Measurements from ENCODE around the gene ITGA5. TPM values are rescaled to one million over a fixed set of nuclear protein-coding genes. Genes with fewer than 3 reads are reported as not detected.

Gene ITGA5
- total RNA-seq, 4 donors from 2014 or later: 37.7 to 217 (median 73.0) TPM

DNA sequence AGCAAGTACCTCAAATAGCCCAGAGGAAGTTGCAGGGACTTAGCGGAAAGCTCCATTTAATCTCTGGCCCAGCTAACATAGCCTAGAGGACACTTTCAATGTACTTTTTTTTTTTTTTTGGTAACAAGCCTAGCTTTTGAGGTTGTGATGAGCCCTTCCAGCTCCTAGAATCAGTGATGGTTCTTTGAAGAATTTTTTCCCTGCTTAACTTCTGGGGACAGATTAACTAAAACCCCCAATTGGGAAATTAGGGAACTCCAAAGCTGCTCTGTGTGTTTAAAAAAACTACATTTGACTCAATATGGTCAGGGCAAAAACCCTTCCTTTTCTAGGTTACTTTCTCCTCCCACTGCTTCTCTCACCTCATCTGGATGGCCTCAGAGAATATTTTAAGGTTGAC is 23.9 kb upstream of the ITGA5 start:
- WGBS, 2 donors (ENCODE audit: low coverage in 1 of 2): 63 to 87% methylated on average over 1 of the region's 1 CpG
- DNase-seq: no peak
- H3K9me3 ChIP-seq: no peaks in the 10 kb centered on the region
- in situ Hi-C loops (cut with MboI; ENCODE audit: low pct_ligation_motif_present in 1 of 4, low pct_unique_long_range_greater_than_20kb in 1 of 4, low sequenced_read_pairs in 3 of 4) (loop anchor here in 1 of 4 donors (5.0 kb wide), 1 partner anchor 46 kb away; no protein-coding TSS in a partner anchor), intact Hi-C loops (cut with DNase I; ENCODE audit: low total_unique reads) (no loop called here)
- H3K4me1 ChIP-seq: peaks cover 4 to 34% (median 6%) of the 10 kb centered on the region in 4 donors
- no peak for TF ChIP-seq POLR2A (IDR thresholded peaks at IDR 0.05)
- TF ChIP-seq POLR2AphosphoS5 (IDR thresholded peaks at IDR 0.05): no peak
- TF ChIP-seq, protein P1, sequence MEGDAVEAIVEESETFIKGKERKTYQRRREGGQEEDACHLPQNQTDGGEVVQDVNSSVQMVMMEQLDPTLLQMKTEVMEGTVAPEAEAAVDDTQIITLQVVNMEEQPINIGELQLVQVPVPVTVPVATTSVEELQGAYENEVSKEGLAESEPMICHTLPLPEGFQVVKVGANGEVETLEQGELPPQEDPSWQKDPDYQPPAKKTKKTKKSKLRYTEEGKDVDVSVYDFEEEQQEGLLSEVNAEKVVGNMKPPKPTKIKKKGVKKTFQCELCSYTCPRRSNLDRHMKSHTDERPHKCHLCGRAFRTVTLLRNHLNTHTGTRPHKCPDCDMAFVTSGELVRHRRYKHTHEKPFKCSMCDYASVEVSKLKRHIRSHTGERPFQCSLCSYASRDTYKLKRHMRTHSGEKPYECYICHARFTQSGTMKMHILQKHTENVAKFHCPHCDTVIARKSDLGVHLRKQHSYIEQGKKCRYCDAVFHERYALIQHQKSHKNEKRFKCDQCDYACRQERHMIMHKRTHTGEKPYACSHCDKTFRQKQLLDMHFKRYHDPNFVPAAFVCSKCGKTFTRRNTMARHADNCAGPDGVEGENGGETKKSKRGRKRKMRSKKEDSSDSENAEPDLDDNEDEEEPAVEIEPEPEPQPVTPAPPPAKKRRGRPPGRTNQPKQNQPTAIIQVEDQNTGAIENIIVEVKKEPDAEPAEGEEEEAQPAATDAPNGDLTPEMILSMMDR (IDR thresholded peaks at IDR 0.05): no peak
- TF ChIP-seq EP300 (IDR thresholded peaks at IDR 0.05; ENCODE audit: low read depth): no peak
- no peaks in the 10 kb centered on the region for H3K27me3 ChIP-seq
- no peaks in the 10 kb centered on the region for H3K36me3 ChIP-seq
- no peak overlapping the region for H3K4me3 ChIP-seq
- H3K27ac ChIP-seq: no peak overlapping the region

- no peak for DNase-seq
- Histone ChIP-seq H3K36me3 (no peaks in the 10 kb centered on the region), H3K9me3 (no peaks in the 10 kb centered on the region), H3K27ac (no peak overlapping the region), H3K4me3 (no peak overlapping the region), H3K4me1 (peaks cover 4 to 34% (median 6%) of the 10 kb centered on the region in 4 donors), H3K27me3 (no peaks in the 10 kb centered on the region)
- in situ Hi-C loops (cut with MboI; ENCODE audit: low pct_ligation_motif_present in 1 of 4, low pct_unique_long_range_greater_than_20kb in 1 of 4, low sequenced_read_pairs in 3 of 4): loop anchor here in 1 of 4 donors (5.0 kb wide), 1 partner anchor 45 kb away; no protein-coding TSS in a partner anchor
- intact Hi-C loops (cut with DNase I; ENCODE audit: low total_unique reads): no loop called here
- TF ChIP-seq, protein P1 (IDR thresholded peaks at IDR 0.05): no peak
- TF ChIP-seq POLR2AphosphoS5 (IDR thresholded peaks at IDR 0.05): no peak
- TF ChIP-seq EP300 (IDR thresholded peaks at IDR 0.05; ENCODE audit: low read depth): no peak
- TF ChIP-seq POLR2A (IDR thresholded peaks at IDR 0.05): no peak
- 15 to 35% methylated on average over 2 of the region's 2 CpGs for WGBS, 2 donors (ENCODE audit: low coverage in 1 of 2)
Measured at GRCh38 chr12:54442099-54442498, 23.0 kb upstream of the ITGA5 start.

GRCh38 chr12:54439521-54440255 is 20.6 kb upstream of the ITGA5 start:
- in situ Hi-C loops (cut with MboI; ENCODE audit: low pct_ligation_motif_present in 1 of 4, low pct_unique_long_range_greater_than_20kb in 1 of 4, low sequenced_read_pairs in 3 of 4): loop anchor here in 3 of 4 donors (5.0 kb wide), 2 partner anchors 37 to 42 kb away; no protein-coding TSS in a partner anchor
- Histone ChIP-seq H3K27ac (peak overlapping the region in 3 of 4 donors; percentile 11 to 39 (median 16)), H3K36me3 (no peaks in the 10 kb centered on the region), H3K4me3 (no peak overlapping the region), H3K9me3 (no peaks in the 10 kb centered on the region), H3K27me3 (no peaks in the 10 kb centered on the region), H3K4me1 (peaks cover 4 to 30% (median 6%) of the 10 kb centered on the region in 4 donors)
- no peak for DNase-seq
- intact Hi-C loops (cut with DNase I; ENCODE audit: low total_unique reads): no loop called here
- 47 to 52% methylated on average over 6 to 10 of the region's 10 CpGs for WGBS, 2 donors (ENCODE audit: low coverage in 1 of 2)
- TF ChIP-seq POLR2AphosphoS5 (IDR thresholded peaks at IDR 0.05): no peak
- TF ChIP-seq EP300 (IDR thresholded peaks at IDR 0.05; ENCODE audit: low read depth): no peak
- TF ChIP-seq, protein P1 (IDR thresholded peaks at IDR 0.05): peak; percentile 71 to 87 (median 79)
- no peak for TF ChIP-seq POLR2A (IDR thresholded peaks at IDR 0.05)

- TF ChIP-seq EP300 (IDR thresholded peaks at IDR 0.05; ENCODE audit: low read depth) (no peak), POLR2A (IDR thresholded peaks at IDR 0.05) (no peak), POLR2AphosphoS5 (IDR thresholded peaks at IDR 0.05) (no peak)
- TF ChIP-seq, protein P1 (IDR thresholded peaks at IDR 0.05): no peak
- peak overlapping the region in 3 of 4 donors; percentile 11 to 39 (median 16) for H3K27ac ChIP-seq
- H3K4me1 ChIP-seq: peaks cover 4 to 24% (median 6%) of the 10 kb centered on the region in 4 donors
- in situ Hi-C loops (cut with MboI; ENCODE audit: low pct_ligation_motif_present in 1 of 4, low pct_unique_long_range_greater_than_20kb in 1 of 4, low sequenced_read_pairs in 3 of 4): loop anchor here in 2 of 4 donors (5.0 kb wide), 2 partner anchors 37 to 42 kb away; no protein-coding TSS in a partner anchor
- no peak overlapping the region for H3K4me3 ChIP-seq
- H3K36me3 ChIP-seq: no peaks in the 10 kb centered on the region
- H3K27me3 ChIP-seq: no peaks in the 10 kb centered on the region
- 45% methylated on average over 1 of the region's 1 CpG; no CpG with 5 or more reads in 1 of the 2 donors for WGBS, 2 donors (ENCODE audit: low coverage in 1 of 2)
- intact Hi-C loops (cut with DNase I; ENCODE audit: low total_unique reads): no loop called here
- H3K9me3 ChIP-seq: no peaks in the 10 kb centered on the region
- no peak for DNase-seq
Measured at GRCh38 chr12:54439096-54439495, 20.0 kb upstream of the ITGA5 start.

Data from transverse colon (tissue), 4 donors.